Measurements from ENCODE around the gene TSSK3. TPM values are rescaled to one million over a fixed set of nuclear protein-coding genes. Genes with fewer than 3 reads are reported as not detected.

The TSSK3 gene
- total RNA-seq, 1 experiment from 2014 or later = 1.6 TPM

- H2AFZ ChIP-seq (ENCODE audit: low read length) = no peak overlapping the region
- no peak overlapping the region for H2AK5ac ChIP-seq (ENCODE audit: insufficient read length, low read length)
- no peak overlapping the region for H2BK12ac ChIP-seq (ENCODE audit: insufficient read length, low read depth, low read length)
- no peak overlapping the region for H3K4me3 Mint-ChIP-seq
- no peak overlapping the region for H3K27ac ChIP-seq (ENCODE audit: insufficient read length, low read depth, low read length)
- H2BK15ac ChIP-seq (ENCODE audit: low read depth, low read length) = no peak overlapping the region
- peaks cover 2% of the 10 kb centered on the region; the same call in 1 of the 2 replicates for H3K27me3 ChIP-seq (ENCODE audit: insufficient read depth, low read length)
- peaks cover under 1% of the 10 kb centered on the region in 3 experiments; a peak in 6 of 7 replicates for H3K36me3 Mint-ChIP-seq (ENCODE audit: insufficient read depth in 1 of 3, low read depth in 3 of 3)
- H2BK20ac ChIP-seq (ENCODE audit: low read depth, low read length, poor library complexity, severe bottlenecking) = no peak overlapping the region
- H3K9ac ChIP-seq (ENCODE audit: extremely low read depth, insufficient read length, low read length) = no peak overlapping the region
- H3K9me3 Mint-ChIP-seq = peaks cover 4 to 6% of the 10 kb centered on the region in 2 experiments
- no peaks in the 10 kb centered on the region for H3K79me1 ChIP-seq (ENCODE audit: insufficient read depth, low read depth, low read length, poor library complexity, severe bottlenecking)
- H4K20me1 ChIP-seq (ENCODE audit: control insufficient read depth, insufficient read depth, insufficient read length) = no peaks in the 10 kb centered on the region
- H3K9me3 ChIP-seq (ENCODE audit: control insufficient read depth, low read depth, low read length) = no peaks in the 10 kb centered on the region
- DNase-seq = no peak
- no peaks in the 10 kb centered on the region for H3K23me2 ChIP-seq (ENCODE audit: insufficient read length, low read depth, low read length, poor library complexity, severe bottlenecking)
- H3K27ac Mint-ChIP-seq = peak overlapping the region in 1 of 3 experiments; percentile 37; a peak in 2 of 7 replicates
- no peak overlapping the region for H3T11ph ChIP-seq (ENCODE audit: low read length)
- no peak overlapping the region for H3K23ac ChIP-seq (ENCODE audit: insufficient read length, low read depth, low read length)
- peaks cover 4 to 12% of the 10 kb centered on the region in 2 experiments; a peak in 3 of 4 replicates for H3K4me1 Mint-ChIP-seq
- no peaks in the 10 kb centered on the region for H3K4me1 ChIP-seq (ENCODE audit: insufficient read depth, low read length)
- WGBS (ENCODE audit: extremely low coverage, insufficient read length, low lambda C conversion rate) = no CpG with 5 or more reads among the region's 8 CpGs
- H3K79me2 ChIP-seq (ENCODE audit: insufficient read depth, low read length) = no peaks in the 10 kb centered on the region
- no peak overlapping the region for H2BK5ac ChIP-seq (ENCODE audit: insufficient read length, low read length)
- H4K8ac ChIP-seq (replicated peaks; ENCODE audit: insufficient read length, low read depth, low read length) = no peak overlapping the region
- no peak overlapping the region for H4K5ac ChIP-seq (ENCODE audit: insufficient read length, low read depth, low read length)
- no peak overlapping the region for H3K4me2 ChIP-seq (ENCODE audit: insufficient read depth, insufficient read length, low read length)
- peaks cover 44% of the 10 kb centered on the region for H3K27me3 Mint-ChIP-seq (ENCODE audit: low read depth)
- no peak overlapping the region for H3K18ac ChIP-seq (ENCODE audit: insufficient read length, low read depth, low read length)
- no peak overlapping the region for H3K14ac ChIP-seq (ENCODE audit: insufficient read depth, low read length)
- H4K91ac ChIP-seq (ENCODE audit: insufficient read length, low read depth, low read length) = no peak overlapping the region
- no peak overlapping the region for H3K4ac ChIP-seq (ENCODE audit: low read depth, low read length)
- H2BK120ac ChIP-seq (ENCODE audit: low read depth, low read length, poor library complexity, severe bottlenecking) = no peak overlapping the region
- TF ChIP-seq CTCF (conservative IDR thresholded peaks at IDR 0.05) = no peak
- H3K56ac ChIP-seq (ENCODE audit: insufficient read length, low read depth, low read length) = no peak overlapping the region
These were observed 17.0 kb upstream of the TSSK3 start for GRCh38 chr1:32345289-32345827.

All from H9 (cell line).